Astrocyte (in vitro differentiated cells and primary cell): ENCODE results near the gene UBR2. TPM values are rescaled to one million over a fixed set of nuclear protein-coding genes. Genes with fewer than 3 reads are reported as not detected.

Experiments used
- DNase-seq: peaks from one replicate; pipeline ENCODE4 v3.0.0-alpha.2; 2010; ENCODE audit warnings: low read depth
- FAIRE-seq: peaks from 2 replicates; lab custom pipeline; 2011; peaks lifted over from hg19 to GRCh38; lab: Jason Lieb, UNC
- H2AFZ ChIP-seq: 2 replicates; pipeline ENCODE4 v1.6.0; 2012; ENCODE audit warnings: low read depth, low read length, inconsistent platforms
- H3K27ac ChIP-seq: 2 replicates; pipeline ENCODE4 v1.5.1; 2011; ENCODE audit warnings: low read depth, low read length, inconsistent platforms
- H3K27me3 ChIP-seq: 2 replicates; pipeline ENCODE4 v1.6.0; 2011; ENCODE audit warnings: low read length, inconsistent platforms; ENCODE audit not compliant: insufficient read depth
- H3K36me3 ChIP-seq: 2 replicates; pipeline ENCODE4 v1.5.1; 2011; ENCODE audit warnings: low read length, inconsistent platforms; ENCODE audit not compliant: insufficient read depth
- H3K4me1 ChIP-seq: 2 replicates; pipeline ENCODE4 v1.5.1; 2011; ENCODE audit warnings: low read length, inconsistent platforms; ENCODE audit not compliant: insufficient read depth
- H3K4me2 ChIP-seq: 2 replicates; pipeline ENCODE4 v1.6.0; 2012; ENCODE audit warnings: low read length, inconsistent platforms
- H3K4me3 ChIP-seq: 2 replicates; pipeline ENCODE4 v1.5.1; 2011; ENCODE audit warnings: low read depth, mild to moderate bottlenecking, low read length, inconsistent platforms; ENCODE audit not compliant: insufficient read depth
- H3K79me2 ChIP-seq: 2 replicates; pipeline ENCODE4 v1.6.0; 2012; ENCODE audit warnings: mild to moderate bottlenecking, low read length, inconsistent platforms; ENCODE audit not compliant: insufficient read depth
- H3K9ac ChIP-seq: 2 replicates; pipeline ENCODE4 v1.6.0; 2012; ENCODE audit warnings: mild to moderate bottlenecking, low read length, inconsistent platforms
- H3K9me3 ChIP-seq: 2 replicates; pipeline ENCODE4 v1.5.1; 2012; ENCODE audit warnings: low read depth, mild to moderate bottlenecking, low read length, inconsistent platforms; ENCODE audit not compliant: insufficient read depth
- H4K20me1 ChIP-seq: 2 replicates; pipeline ENCODE4 v1.6.0; 2012; ENCODE audit warnings: low read length, inconsistent platforms; ENCODE audit not compliant: insufficient read depth
- H3K27ac Mint-ChIP-seq: one replicate; pipeline ENCODE4 v1.8.0; 2021; ENCODE audit warnings: mild to moderate bottlenecking, mixed read lengths; ENCODE audit not compliant: unreplicated experiment
- H3K27me3 Mint-ChIP-seq: one replicate; pipeline ENCODE4 v1.8.0; 2021; ENCODE audit warnings: low read depth, mixed read lengths; ENCODE audit not compliant: unreplicated experiment
- H3K36me3 Mint-ChIP-seq: one replicate; pipeline ENCODE4 v1.8.0; 2021; ENCODE audit warnings: low read depth, mixed read lengths; ENCODE audit not compliant: unreplicated experiment
- H3K4me1 Mint-ChIP-seq: one replicate; pipeline ENCODE4 v1.8.0; 2021; ENCODE audit warnings: low read depth, mixed read lengths; ENCODE audit not compliant: unreplicated experiment
- H3K4me3 Mint-ChIP-seq: one replicate; pipeline ENCODE4 v1.8.0; 2021; ENCODE audit warnings: mild to moderate bottlenecking, moderate library complexity, mixed read lengths; ENCODE audit not compliant: unreplicated experiment
- H3K9me3 Mint-ChIP-seq: one replicate; pipeline ENCODE4 v1.8.0; 2021; ENCODE audit warnings: mild to moderate bottlenecking, mixed read lengths; ENCODE audit not compliant: unreplicated experiment
- CTCF ChIP-seq: IDR thresholded peaks from 2 replicates; pipeline ENCODE4 v1.5.1; 2011; ENCODE audit warnings: low read depth, mild to moderate bottlenecking, inconsistent platforms, low read length, moderate library complexity; ENCODE audit not compliant: insufficient read depth
- EZH2 ChIP-seq: IDR thresholded peaks from 2 replicates; pipeline ENCODE4 v1.6.1; 2012; ENCODE audit warnings: mild to moderate bottlenecking, low read length, inconsistent platforms; ENCODE audit not compliant: insufficient read depth
- total RNA-seq: library from RNA; stranded (reverse); gene quantifications from 2 replicates; pipeline ENCODE4 v1.2.1, GENCODE V29; 2021

UBR2 gene
- total RNA-seq, 1 donor from 2014 or later, result 23.3 TPM

- H3K9ac ChIP-seq, result no peak overlapping the region
- H3K27ac ChIP-seq, result no peak overlapping the region
- H3K9me3 ChIP-seq, result no peaks in the 10 kb centered on the region
- peaks cover 17% of the 10 kb centered on the region for H3K27me3 Mint-ChIP-seq
- no peaks in the 10 kb centered on the region for H3K4me1 Mint-ChIP-seq
- no peak overlapping the region for H2AFZ ChIP-seq
- no peaks in the 10 kb centered on the region for H3K36me3 ChIP-seq
- H3K27ac Mint-ChIP-seq, result no peak overlapping the region
- H3K4me2 ChIP-seq, result no peak overlapping the region
- no peaks in the 10 kb centered on the region for H3K36me3 Mint-ChIP-seq
- DNase-seq (no peak), FAIRE-seq (no peak)
- no peak for TF ChIP-seq EZH2
- H3K27me3 ChIP-seq, result no peaks in the 10 kb centered on the region
- no peaks in the 10 kb centered on the region for H3K9me3 Mint-ChIP-seq
- no peaks in the 10 kb centered on the region for H4K20me1 ChIP-seq
- H3K4me1 ChIP-seq, result no peaks in the 10 kb centered on the region
- H3K4me3 ChIP-seq, result no peak overlapping the region
- no peak overlapping the region for H3K4me3 Mint-ChIP-seq
- no peaks in the 10 kb centered on the region for H3K79me2 ChIP-seq
Measured at GRCh38 chr6:42539135-42539534, 24.7 kb upstream of the UBR2 start.

GRCh38 chr6:42545226-42545773 is 18.5 kb upstream of the UBR2 start:
- Mint-ChIP-seq H3K4me1 (peaks cover 3% of the 10 kb centered on the region), H3K36me3 (no peaks in the 10 kb centered on the region), H3K27me3 (no peaks in the 10 kb centered on the region), H3K4me3 (no peak overlapping the region), H3K27ac (no peak overlapping the region), H3K9me3 (no peaks in the 10 kb centered on the region)
- peaks cover 10% of the 10 kb centered on the region for H3K4me1 ChIP-seq
- H3K27ac ChIP-seq, result no peak overlapping the region
- no peak overlapping the region for H3K4me2 ChIP-seq
- no peaks in the 10 kb centered on the region for H3K9me3 ChIP-seq
- no peak overlapping the region for H3K4me3 ChIP-seq
- FAIRE-seq, result no peak
- no peaks in the 10 kb centered on the region for H3K27me3 ChIP-seq
- no peak overlapping the region for H2AFZ ChIP-seq
- no peaks in the 10 kb centered on the region for H3K36me3 ChIP-seq
- H4K20me1 ChIP-seq, result no peaks in the 10 kb centered on the region
- H3K9ac ChIP-seq, result no peak overlapping the region
- TF ChIP-seq CTCF (no peak), EZH2 (no peak)
- no peak for DNase-seq
- H3K79me2 ChIP-seq, result no peaks in the 10 kb centered on the region

GRCh38 chr6:42547407-42548329 is 16.2 kb upstream of the UBR2 start:
- peak overlapping the region; percentile 81 for H3K27ac Mint-ChIP-seq
- Histone ChIP-seq H3K9me3 (no peaks in the 10 kb centered on the region), H3K79me2 (no peaks in the 10 kb centered on the region), H3K4me1 (peaks cover 10% of the 10 kb centered on the region), H4K20me1 (no peaks in the 10 kb centered on the region), H2AFZ (peak overlapping the region; percentile 87), H3K27me3 (no peaks in the 10 kb centered on the region), H3K27ac (peak overlapping the region; percentile 20), H3K4me2 (peak overlapping the region; percentile 85), H3K36me3 (no peaks in the 10 kb centered on the region), H3K4me3 (peak overlapping the region; percentile 60), H3K9ac (peak overlapping the region; percentile 74)
- no peaks in the 10 kb centered on the region for H3K9me3 Mint-ChIP-seq
- peak overlapping the region; percentile 84 for H3K4me3 Mint-ChIP-seq
- no peaks in the 10 kb centered on the region for H3K36me3 Mint-ChIP-seq
- no peaks in the 10 kb centered on the region for H3K27me3 Mint-ChIP-seq
- DNase-seq (peak; percentile 65), FAIRE-seq (peak; percentile 82)
- H3K4me1 Mint-ChIP-seq, result peaks cover 3% of the 10 kb centered on the region
- TF ChIP-seq EZH2, result no peak
- TF ChIP-seq CTCF, result peak; percentile 94
